ENCODE measurements around the gene ARHGAP9. TPM values are rescaled to one million over a fixed set of nuclear protein-coding genes. Genes with fewer than 3 reads are reported as not detected.

ARHGAP9 gene
- total and polyA plus RNA-seq, 2 of the 8 experiments (the other 6 are each of a cell fraction or from before 2014, with no cell fraction given): 3.2 to 6.0 TPM

DNA sequence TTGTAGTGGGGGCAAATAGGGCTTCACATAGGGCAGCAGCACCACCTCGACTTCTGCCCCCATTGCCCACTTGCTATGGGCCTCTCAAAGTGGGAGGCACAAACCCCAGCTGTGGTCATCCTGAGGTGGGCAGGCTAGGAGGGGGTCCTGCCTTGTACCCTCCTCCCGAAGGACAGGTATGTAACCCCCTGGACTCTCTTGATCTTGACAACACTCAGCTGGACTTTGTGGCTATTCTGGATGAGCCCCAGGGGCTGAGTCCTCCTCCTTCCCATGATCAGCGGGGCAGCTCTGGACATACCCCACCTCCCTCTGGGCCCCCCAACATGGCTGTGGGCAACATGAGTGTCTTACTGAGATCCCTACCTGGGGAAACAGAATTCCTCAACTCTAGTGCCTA is 8.0 kb downstream of the ARHGAP9 start (continued):
- no peak for TF ChIP-seq HDAC2 (IDR thresholded peaks at IDR 0.05; ENCODE audit: borderline replicate concordance in 1 of 2, low read depth in 2 of 2, low read length in 2 of 2)
- no peak for TF ChIP-seq SIRT6 (IDR thresholded peaks at IDR 0.05; ENCODE audit: low read length)
- TF ChIP-seq, protein P1, sequence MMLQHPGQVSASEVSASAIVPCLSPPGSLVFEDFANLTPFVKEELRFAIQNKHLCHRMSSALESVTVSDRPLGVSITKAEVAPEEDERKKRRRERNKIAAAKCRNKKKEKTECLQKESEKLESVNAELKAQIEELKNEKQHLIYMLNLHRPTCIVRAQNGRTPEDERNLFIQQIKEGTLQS (IDR thresholded peaks at IDR 0.05; ENCODE audit: insufficient read depth, low read depth, low read length): no peak
- TF ChIP-seq SP4 (IDR thresholded peaks at IDR 0.05; ENCODE audit: low read length): no peak
- TF ChIP-seq CTBP2 (IDR thresholded peaks at IDR 0.05; ENCODE audit: borderline replicate concordance, insufficient read depth, insufficient read length, low read length): no peak

All from H1 (cell line).